ENCODE measurements around the gene IRS1. TPM values are rescaled to one million over a fixed set of nuclear protein-coding genes. Genes with fewer than 3 reads are reported as not detected.
"Not testable (repeated sequence)": the region's sequence is repeated elsewhere in the genome, so short reads cannot be mapped to it uniquely, and the experiment has no call there.

Gene IRS1
- total and polyA plus RNA-seq, 8 donors: 3.2 to 12.7 (median 5.5) TPM

- Histone ChIP-seq H3K4me1 (no peaks in the 10 kb centered on the region), H3K36me3 (no peaks in the 10 kb centered on the region), H3K4me3 (no peak overlapping the region), H3K9me3 (no peaks in the 10 kb centered on the region), H3K27me3 (no peaks in the 10 kb centered on the region), H3K27ac (no peak overlapping the region)
- FAIRE-seq (no peak), ATAC-seq (no peak), DNase-seq (no peak)
- no peak for TF ChIP-seq CTCF (IDR thresholded peaks at IDR 0.05)
- 49 to 52% methylated on average over 3 of the region's 3 CpGs for WGBS, 2 donors
- intact Hi-C loops (cut with DNase I): no loop called here
Measured at GRCh38 chr2:226845386-226846116, 45.9 kb upstream of the IRS1 start.

- H3K4me1 ChIP-seq; H3K36me3 ChIP-seq; intact Hi-C loops (cut with DNase I); H3K9me3 ChIP-seq; H3K27ac ChIP-seq; DNase-seq; ATAC-seq; FAIRE-seq; H3K4me3 ChIP-seq; H3K27me3 ChIP-seq: not testable (repeated sequence)
- 97 to 98% methylated on average over 1 of the region's 1 CpG for WGBS, 2 donors
Measured at GRCh38 chr2:226843001-226843400, 43.4 kb upstream of the IRS1 start.

- no peak overlapping the region for H3K4me3 ChIP-seq
- DNase-seq (no peak), ATAC-seq (no peak), FAIRE-seq (no peak)
- intact Hi-C loops (cut with DNase I): no loop called here
- WGBS, 2 donors: 97 to 100% methylated on average over 2 of the region's 2 CpGs
- TF ChIP-seq CTCF (IDR thresholded peaks at IDR 0.05): no peak
- no peaks in the 10 kb centered on the region for H3K27me3 ChIP-seq
- H3K36me3 ChIP-seq: peaks cover 0 to 6% (median 0%) of the 10 kb centered on the region in 3 donors
- peaks cover 10 to 12% (median 10%) of the 10 kb centered on the region in 3 donors for H3K4me1 ChIP-seq
- no peak overlapping the region for H3K27ac ChIP-seq
- H3K9me3 ChIP-seq: no peaks in the 10 kb centered on the region
Measured at GRCh38 chr2:226839951-226840350, 40.3 kb upstream of the IRS1 start.

- H3K27ac ChIP-seq: no peak overlapping the region
- intact Hi-C loops (cut with DNase I): no loop called here
- H3K4me3 ChIP-seq: no peak overlapping the region
- no peaks in the 10 kb centered on the region for H3K9me3 ChIP-seq
- no peak for ATAC-seq
- no peak for FAIRE-seq
- peaks cover 10 to 19% (median 16%) of the 10 kb centered on the region in 3 donors for H3K4me1 ChIP-seq
- no peaks in the 10 kb centered on the region for H3K27me3 ChIP-seq
- no peak for DNase-seq
- 87 to 93% methylated on average over 10 of the region's 10 CpGs for WGBS, 2 donors
- TF ChIP-seq CTCF (IDR thresholded peaks at IDR 0.05): no peak
- H3K36me3 ChIP-seq: peaks cover 0 to 6% (median 0%) of the 10 kb centered on the region in 3 donors
Measured at GRCh38 chr2:226839161-226839560, 39.5 kb upstream of the IRS1 start.

GRCh38 chr2:226838722-226839121 is 39.1 kb upstream of the IRS1 start:
- WGBS, 2 donors: 78 to 81% methylated on average over 3 of the region's 3 CpGs
- no peak for ATAC-seq
- intact Hi-C loops (cut with DNase I): no loop called here

More at GRCh38 chr2:226838722-226839121, 39.1 kb upstream of the IRS1 start:
- no peak for TF ChIP-seq CTCF (IDR thresholded peaks at IDR 0.05)
- Histone ChIP-seq H3K9me3 (no peaks in the 10 kb centered on the region), H3K36me3 (peaks cover 0 to 6% (median 0%) of the 10 kb centered on the region in 3 donors), H3K27ac (no peak overlapping the region), H3K4me1 (peaks cover 10 to 20% (median 16%) of the 10 kb centered on the region in 3 donors), H3K4me3 (no peak overlapping the region), H3K27me3 (no peaks in the 10 kb centered on the region)
- FAIRE-seq (no peak), DNase-seq (no peak)

Data from pancreas (tissue), 10 donors.